T47D (cell line): ENCODE data around the gene PRRT2.
A peak's percentile ranks its signal among the peaks of the same experiment; 100 is the strongest.

ENCODE experiments used
- DNase-seq, 2 experiments: peaks; one replicate each; pipeline versions ENCODE4 v3.0.0 to v3.0.0-alpha.2; 2011 to 2012; ENCODE audit warnings: low read depth in 1 of 2, low spot score in 1 of 2
- JUND ChIP-seq: IDR thresholded peaks from 2 replicates; pipeline ENCODE4 v1.6.1; 2012; ENCODE audit warnings: low read depth
- in situ Hi-C: cut with HindIII; loops from 2 replicates; pipeline ENCODE4 v1.10.0; 2016; ENCODE audit warnings: low sequenced_read_pairs, low pct_unique_long_range_greater_than_20kb

PRRT2 gene

DNA sequence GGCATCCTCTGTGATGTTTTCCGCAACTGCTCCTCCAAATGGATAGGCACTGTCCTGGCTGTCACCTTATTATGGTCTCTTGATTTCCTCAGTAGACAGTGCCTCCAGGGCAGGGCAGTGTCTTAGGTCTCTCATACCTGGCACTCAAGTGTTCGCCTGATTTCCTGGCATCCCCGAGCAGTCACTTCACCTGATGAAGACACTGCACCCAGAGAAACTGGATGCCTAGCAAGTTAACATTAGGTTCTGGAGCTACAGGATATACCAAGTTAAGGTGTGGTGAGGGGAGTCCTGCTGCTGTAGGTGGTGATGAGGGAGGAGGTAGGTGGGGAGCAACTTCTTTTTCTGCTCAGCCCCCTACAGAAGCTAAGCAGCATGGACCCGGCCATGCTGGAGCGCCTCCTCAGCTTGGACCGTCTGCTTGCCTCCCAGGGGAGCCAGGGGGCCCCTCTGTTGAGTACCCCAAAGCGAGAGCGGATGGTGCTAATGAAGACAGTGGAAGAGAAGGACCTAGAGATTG is 9.5 kb upstream of the PRRT2 start:
- no peak for TF ChIP-seq JUND
- in situ Hi-C loops, result no loop called here
- no peak for DNase-seq

DNA sequence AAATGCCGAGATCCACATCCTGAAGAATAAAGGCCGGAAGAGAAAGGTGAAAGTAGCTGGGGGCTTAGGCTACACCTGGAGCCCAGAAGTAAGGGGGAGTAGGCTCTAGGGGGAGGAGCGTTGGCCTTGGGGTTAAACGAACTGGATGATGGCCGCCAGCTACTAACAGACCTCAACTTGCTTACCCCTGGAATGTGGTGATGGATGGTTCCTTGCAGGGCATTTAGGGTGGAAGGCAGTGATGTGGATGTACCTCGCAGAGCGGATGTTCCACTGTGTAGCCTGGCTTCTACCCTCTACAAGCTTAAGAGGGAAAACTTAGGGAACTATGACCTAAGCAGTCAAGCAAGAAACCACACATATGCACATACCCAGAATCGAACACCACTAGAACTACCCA is 8.0 kb upstream of the PRRT2 start:
- TF ChIP-seq JUND, result no peak
- no peak for DNase-seq
- in situ Hi-C loops, result no loop called here

DNA sequence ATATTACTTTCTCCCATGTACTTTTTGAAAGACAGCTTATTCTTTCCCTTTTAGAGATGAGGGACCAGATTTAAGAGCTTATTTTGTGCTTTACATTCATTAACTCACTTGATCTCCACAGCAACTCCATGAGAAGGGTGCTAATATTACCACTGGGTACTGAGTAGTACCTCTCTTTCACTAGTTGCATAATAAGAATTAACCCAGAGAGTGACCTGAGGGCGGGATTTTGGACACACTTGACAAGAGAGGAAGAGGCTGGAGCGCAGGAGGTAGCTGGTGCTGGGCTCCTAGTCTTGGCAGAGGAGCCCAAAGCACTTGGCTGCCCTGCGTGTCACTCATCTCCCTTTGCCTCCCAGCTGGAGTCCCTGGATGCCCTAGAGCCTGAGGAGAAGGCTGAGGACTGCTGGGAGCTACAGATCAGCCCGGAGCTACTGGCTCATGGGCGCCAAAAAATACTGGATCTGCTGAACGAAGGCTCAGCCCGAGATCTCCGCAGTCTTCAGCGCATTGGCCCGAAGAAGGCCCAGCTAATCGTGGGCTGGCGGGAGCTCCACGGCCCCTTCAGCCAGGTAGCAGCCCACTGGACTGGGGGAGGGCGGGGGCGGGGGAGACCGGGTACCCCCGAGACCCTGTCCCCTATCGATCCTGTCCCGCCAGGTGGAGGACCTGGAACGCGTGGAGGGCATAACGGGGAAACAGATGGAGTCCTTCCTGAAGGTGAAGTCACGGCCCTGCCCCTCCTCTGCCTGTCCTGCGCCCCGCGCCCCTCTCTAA is 7.3 kb upstream of the PRRT2 start:
- DNase-seq, result peak in 1 of 2 experiments; percentile 44
- in situ Hi-C loops, result no loop called here
- TF ChIP-seq JUND, result no peak

DNA sequence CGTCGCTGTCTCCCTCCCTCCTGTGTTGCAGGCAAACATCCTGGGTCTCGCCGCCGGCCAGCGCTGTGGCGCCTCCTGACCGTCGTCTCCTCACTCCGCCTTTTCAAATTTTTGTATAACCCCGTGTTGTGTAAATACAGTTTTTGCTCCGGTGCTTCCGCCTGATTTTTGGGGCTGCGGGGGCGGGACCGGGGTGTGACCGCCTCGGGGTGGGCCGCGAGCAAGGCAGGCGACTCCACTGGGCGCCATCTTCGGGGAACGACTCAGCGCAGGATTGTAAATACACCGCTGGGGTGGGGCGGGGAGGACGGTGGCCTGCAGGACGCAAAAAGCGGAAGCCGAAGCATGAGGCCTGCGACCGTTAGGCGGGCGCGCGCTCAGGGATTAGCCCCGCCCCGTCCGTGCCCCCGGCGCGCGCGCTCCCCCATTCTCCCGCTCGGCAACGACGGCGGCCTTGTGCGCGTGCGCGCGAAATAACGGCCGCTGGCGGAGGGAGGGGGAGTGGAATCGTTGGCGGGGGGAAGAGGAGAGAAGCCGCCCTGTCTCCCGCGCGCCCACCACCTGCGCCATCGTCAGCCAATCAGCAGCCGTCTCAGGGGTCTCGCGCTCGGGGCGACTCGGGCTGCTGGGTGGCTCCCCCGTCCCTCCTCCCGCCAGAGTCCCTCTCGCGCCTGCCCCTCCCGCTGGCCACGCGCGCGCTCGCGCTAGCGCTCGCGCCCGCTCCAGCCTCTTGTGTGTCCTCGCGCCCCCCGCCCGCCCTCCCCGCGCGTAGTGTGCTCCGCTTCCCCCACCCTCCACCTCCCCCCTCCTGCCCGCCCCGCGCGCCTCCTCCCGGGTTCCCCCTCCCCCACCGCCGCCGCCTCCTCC is 6.5 kb upstream of the PRRT2 start:
- no peak for TF ChIP-seq JUND
- in situ Hi-C loops, result no loop called here
- peak; percentile 83 to 97 for DNase-seq

DNA sequence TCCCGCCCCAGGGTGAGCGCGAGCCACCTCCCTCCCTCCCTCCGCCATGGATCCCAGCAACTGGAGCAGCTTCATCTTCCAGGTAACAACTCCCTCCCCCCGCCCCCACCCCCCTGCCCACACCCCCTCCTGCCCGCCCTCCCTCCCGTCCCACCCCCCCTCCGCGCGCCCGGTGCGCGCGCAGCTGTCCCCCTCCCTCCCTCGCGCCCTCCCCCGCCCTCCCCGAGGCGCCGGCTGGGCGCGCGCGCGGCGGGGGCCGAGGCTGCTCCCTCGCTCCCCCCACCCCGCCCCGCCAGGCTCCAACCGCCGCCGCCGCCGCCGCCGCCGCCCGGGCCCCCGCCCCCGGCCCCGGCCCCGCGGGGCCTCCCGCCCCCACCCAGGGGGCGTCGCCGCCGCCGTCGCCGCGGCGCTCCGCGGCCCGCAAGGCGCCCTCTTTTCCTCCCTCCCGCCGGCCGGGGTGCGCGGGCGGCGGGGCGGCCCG is 5.9 kb upstream of the PRRT2 start, which contains the start of gene MAZ:
TSS of gene MAZ (plus strand) at position 431 of the 481 bp plus-strand sequence. CDS start 173 bp downstream, outside the sequence.
- TF ChIP-seq JUND, result no peak
- DNase-seq, result no peak
- in situ Hi-C loops, result no loop called here

DNA sequence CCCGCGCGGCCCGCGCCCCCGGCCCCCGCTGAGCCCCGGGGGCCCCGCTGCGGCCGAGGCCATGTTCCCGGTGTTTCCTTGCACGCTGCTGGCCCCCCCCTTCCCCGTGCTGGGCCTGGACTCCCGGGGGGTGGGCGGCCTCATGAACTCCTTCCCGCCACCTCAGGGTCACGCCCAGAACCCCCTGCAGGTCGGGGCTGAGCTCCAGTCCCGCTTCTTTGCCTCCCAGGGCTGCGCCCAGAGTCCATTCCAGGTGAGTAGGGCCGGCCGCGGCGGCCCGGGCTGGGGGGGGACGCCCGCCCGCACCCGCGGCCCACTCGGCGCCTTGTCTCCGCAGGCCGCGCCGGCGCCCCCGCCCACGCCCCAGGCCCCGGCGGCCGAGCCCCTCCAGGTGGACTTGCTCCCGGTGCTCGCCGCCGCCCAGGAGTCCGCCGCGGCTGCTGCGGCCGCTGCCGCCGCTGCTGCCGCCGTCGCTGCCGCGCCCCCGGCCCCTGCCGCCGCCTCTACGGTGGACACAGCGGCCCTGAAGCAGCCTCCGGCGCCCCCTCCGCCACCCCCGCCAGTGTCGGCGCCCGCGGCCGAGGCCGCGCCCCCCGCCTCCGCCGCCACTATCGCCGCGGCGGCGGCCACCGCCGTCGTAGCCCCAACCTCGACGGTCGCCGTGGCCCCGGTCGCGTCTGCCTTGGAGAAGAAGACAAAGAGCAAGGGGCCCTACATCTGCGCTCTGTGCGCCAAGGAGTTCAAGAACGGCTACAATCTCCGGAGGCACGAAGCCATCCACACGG is 5.2 kb upstream of the PRRT2 start:
- no peak for TF ChIP-seq JUND
- DNase-seq, result peak; percentile 42 to 84
- in situ Hi-C loops, result no loop called here

DNA sequence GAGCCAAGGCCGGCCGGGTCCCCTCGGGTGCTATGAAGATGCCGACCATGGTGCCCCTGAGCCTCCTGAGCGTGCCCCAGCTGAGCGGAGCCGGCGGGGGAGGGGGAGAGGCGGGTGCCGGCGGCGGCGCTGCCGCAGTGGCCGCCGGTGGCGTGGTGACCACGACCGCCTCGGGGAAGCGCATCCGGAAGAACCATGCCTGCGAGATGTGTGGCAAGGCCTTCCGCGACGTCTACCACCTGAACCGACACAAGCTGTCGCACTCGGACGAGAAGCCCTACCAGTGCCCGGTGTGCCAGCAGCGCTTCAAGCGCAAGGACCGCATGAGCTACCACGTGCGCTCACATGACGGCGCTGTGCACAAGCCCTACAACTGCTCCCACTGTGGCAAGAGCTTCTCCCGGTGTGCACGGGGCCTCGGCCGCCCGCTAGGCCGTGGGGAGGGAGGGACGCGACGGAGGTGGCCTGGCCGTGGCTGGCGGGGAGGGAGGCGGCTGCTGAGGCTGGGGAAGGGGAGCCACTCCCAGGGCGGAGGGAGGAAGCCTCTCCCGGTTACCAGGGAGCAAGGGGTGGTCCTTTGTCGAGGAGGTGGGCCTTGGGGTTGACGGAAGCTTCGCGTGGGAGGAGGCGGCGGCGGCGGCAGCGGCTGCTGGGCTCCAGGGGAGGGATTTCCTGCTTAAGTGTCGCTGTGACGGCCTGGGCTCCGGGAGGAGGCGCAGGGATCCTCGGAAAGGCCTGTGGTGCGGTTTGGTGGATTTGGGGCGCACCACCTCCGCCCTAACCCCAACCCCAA is 4.4 kb upstream of the PRRT2 start:
- in situ Hi-C loops, result no loop called here
- no peak for TF ChIP-seq JUND
- peak; percentile 77 to 96 for DNase-seq

DNA sequence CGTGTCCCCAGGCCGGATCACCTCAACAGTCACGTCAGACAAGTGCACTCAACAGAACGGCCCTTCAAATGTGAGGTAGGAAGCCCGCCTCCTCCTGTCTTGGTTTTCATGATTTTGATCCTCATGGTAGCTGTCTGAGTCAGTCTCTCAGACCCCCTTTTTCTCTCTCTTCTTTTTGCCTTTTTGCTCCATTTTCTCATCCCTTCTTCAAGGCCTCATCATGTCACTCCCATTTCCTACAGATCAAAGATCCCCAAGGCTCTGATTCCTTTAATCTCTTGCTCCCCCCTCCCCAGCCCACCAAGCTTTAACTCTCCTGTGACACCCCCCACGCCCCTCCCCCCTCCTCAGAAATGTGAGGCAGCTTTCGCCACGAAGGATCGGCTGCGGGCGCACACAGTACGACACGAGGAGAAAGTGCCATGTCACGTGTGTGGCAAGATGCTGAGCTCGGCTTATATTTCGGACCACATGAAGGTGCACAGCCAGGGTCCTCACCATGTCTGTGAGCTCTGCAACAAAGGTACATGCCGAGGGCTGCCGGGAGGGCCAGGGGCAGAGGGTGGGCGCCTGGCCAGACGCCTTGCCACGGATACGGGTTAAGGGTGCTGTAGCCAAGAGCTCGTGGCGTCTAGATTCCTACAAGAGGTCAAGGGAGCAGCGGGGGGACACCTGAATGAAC is 3.6 kb upstream of the PRRT2 start:
- no peak for DNase-seq
- in situ Hi-C loops, result no loop called here
- TF ChIP-seq JUND, result no peak

DNA sequence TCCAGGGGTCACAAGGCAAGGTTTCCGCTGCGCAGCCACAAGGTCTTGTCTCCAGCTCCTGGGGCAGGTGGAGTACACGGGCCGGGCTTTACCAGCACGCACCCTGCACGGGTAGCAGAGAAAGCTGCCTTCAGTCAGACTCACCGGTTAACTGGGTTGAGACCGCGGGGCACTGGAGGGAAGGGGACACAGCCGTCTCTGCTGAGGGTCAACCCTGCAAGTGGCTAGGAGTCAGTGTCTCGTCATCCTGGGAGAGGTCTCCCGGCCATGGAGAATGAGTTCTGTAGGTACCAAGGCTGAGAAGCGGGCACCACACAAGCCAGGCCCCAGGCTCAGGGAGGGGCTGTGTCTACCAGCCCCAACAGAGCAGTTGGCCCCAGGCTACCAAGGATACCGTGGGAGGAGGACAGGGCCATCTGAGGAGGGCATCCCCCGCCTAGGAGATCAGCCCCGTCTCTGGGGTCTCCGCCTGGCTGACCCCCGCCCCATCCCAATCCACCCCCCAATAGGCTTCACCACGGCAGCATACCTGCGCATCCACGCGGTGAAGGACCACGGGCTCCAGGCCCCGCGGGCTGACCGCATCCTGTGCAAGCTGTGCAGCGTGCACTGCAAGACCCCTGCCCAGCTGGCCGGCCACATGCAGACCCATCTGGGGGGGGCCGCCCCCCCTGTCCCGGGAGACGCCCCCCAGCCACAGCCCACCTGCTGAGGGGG is 2.8 kb upstream of the PRRT2 start:
- DNase-seq, result no peak
- no peak for TF ChIP-seq JUND

DNA sequence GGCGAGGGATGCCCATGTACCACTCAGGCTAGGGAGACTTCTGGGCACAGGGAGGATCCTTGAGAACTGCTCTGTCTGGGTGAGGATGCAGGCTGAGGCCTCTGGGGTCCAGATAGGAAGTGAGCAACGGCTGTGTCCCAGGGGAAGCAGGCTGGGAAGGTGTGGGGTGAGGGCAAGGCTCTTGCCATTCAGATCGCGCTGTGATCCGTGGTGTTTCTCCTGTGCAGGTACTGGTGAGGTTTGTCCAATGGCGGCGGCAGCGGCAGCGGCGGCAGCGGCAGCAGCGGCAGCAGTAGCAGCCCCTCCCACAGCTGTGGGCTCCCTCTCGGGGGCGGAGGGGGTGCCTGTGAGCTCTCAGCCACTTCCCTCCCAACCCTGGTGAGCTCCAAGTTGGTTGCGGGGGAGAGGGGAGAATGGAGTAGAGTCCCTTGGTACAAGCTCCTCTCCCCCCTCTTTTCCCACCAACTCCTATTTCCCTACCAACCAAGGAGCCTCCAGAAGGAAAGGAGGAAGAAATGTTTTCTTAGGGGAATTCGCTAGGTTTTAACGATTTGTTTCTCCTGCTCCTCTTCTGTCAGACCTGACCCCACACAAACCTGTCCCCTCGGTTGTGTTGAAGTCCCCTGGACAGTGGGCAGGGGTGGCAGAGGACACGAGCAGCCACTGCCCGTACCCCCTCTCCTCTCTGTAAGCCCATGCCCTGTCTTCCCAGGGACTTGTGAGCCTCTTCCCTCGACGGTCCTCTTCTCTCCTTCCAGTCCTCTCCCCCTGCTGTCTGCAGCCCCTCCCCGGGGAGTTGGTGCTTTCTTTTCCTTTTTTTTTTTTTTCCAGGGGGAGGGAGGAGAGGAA is 1.9 kb upstream of the PRRT2 start:
- in situ Hi-C loops, result no loop called here
- TF ChIP-seq JUND, result no peak
- DNase-seq, result no peak

More for the DNA sequence above, 2.8 kb upstream of the PRRT2 start:
- in situ Hi-C loops, result no loop called here
